Astrocyte (in vitro differentiated cells and primary cell): ENCODE measurements around the gene TRAK2. TPM values are rescaled to one million over a fixed set of nuclear protein-coding genes. Genes with fewer than 3 reads are reported as not detected.

Experiments
- DNase-seq: peaks from one replicate; pipeline ENCODE4 v3.0.0-alpha.2; 2010; ENCODE audit warnings: low read depth
- FAIRE-seq: peaks from 2 replicates; lab custom pipeline; 2011; peaks lifted over from hg19 to GRCh38; lab: Jason Lieb, UNC
- H2AFZ ChIP-seq: 2 replicates; pipeline ENCODE4 v1.6.0; 2012; ENCODE audit warnings: low read depth, low read length, inconsistent platforms
- H3K27ac ChIP-seq: 2 replicates; pipeline ENCODE4 v1.5.1; 2011; ENCODE audit warnings: low read depth, low read length, inconsistent platforms
- H3K27me3 ChIP-seq: 2 replicates; pipeline ENCODE4 v1.6.0; 2011; ENCODE audit warnings: low read length, inconsistent platforms; ENCODE audit not compliant: insufficient read depth
- H3K36me3 ChIP-seq: 2 replicates; pipeline ENCODE4 v1.5.1; 2011; ENCODE audit warnings: low read length, inconsistent platforms; ENCODE audit not compliant: insufficient read depth
- H3K4me1 ChIP-seq: 2 replicates; pipeline ENCODE4 v1.5.1; 2011; ENCODE audit warnings: low read length, inconsistent platforms; ENCODE audit not compliant: insufficient read depth
- H3K4me2 ChIP-seq: 2 replicates; pipeline ENCODE4 v1.6.0; 2012; ENCODE audit warnings: low read length, inconsistent platforms
- H3K4me3 ChIP-seq: 2 replicates; pipeline ENCODE4 v1.5.1; 2011; ENCODE audit warnings: low read depth, mild to moderate bottlenecking, low read length, inconsistent platforms; ENCODE audit not compliant: insufficient read depth
- H3K79me2 ChIP-seq: 2 replicates; pipeline ENCODE4 v1.6.0; 2012; ENCODE audit warnings: mild to moderate bottlenecking, low read length, inconsistent platforms; ENCODE audit not compliant: insufficient read depth
- H3K9ac ChIP-seq: 2 replicates; pipeline ENCODE4 v1.6.0; 2012; ENCODE audit warnings: mild to moderate bottlenecking, low read length, inconsistent platforms
- H3K9me3 ChIP-seq: 2 replicates; pipeline ENCODE4 v1.5.1; 2012; ENCODE audit warnings: low read depth, mild to moderate bottlenecking, low read length, inconsistent platforms; ENCODE audit not compliant: insufficient read depth
- H4K20me1 ChIP-seq: 2 replicates; pipeline ENCODE4 v1.6.0; 2012; ENCODE audit warnings: low read length, inconsistent platforms; ENCODE audit not compliant: insufficient read depth
- H3K27ac Mint-ChIP-seq: one replicate; pipeline ENCODE4 v1.8.0; 2021; ENCODE audit warnings: mild to moderate bottlenecking, mixed read lengths; ENCODE audit not compliant: unreplicated experiment
- H3K27me3 Mint-ChIP-seq: one replicate; pipeline ENCODE4 v1.8.0; 2021; ENCODE audit warnings: low read depth, mixed read lengths; ENCODE audit not compliant: unreplicated experiment
- H3K36me3 Mint-ChIP-seq: one replicate; pipeline ENCODE4 v1.8.0; 2021; ENCODE audit warnings: low read depth, mixed read lengths; ENCODE audit not compliant: unreplicated experiment
- H3K4me1 Mint-ChIP-seq: one replicate; pipeline ENCODE4 v1.8.0; 2021; ENCODE audit warnings: low read depth, mixed read lengths; ENCODE audit not compliant: unreplicated experiment
- H3K4me3 Mint-ChIP-seq: one replicate; pipeline ENCODE4 v1.8.0; 2021; ENCODE audit warnings: mild to moderate bottlenecking, moderate library complexity, mixed read lengths; ENCODE audit not compliant: unreplicated experiment
- H3K9me3 Mint-ChIP-seq: one replicate; pipeline ENCODE4 v1.8.0; 2021; ENCODE audit warnings: mild to moderate bottlenecking, mixed read lengths; ENCODE audit not compliant: unreplicated experiment
- EZH2 ChIP-seq: IDR thresholded peaks from 2 replicates; pipeline ENCODE4 v1.6.1; 2012; ENCODE audit warnings: mild to moderate bottlenecking, low read length, inconsistent platforms; ENCODE audit not compliant: insufficient read depth
- total RNA-seq: library from RNA; stranded (reverse); gene quantifications from 2 replicates; pipeline ENCODE4 v1.2.1, GENCODE V29; 2021
- TF ChIP-seq, protein P1 (sequence below): IDR thresholded peaks from 2 replicates; pipeline ENCODE4 v1.5.1; 2011; ENCODE audit warnings: low read depth, mild to moderate bottlenecking, inconsistent platforms, low read length, moderate library complexity; ENCODE audit not compliant: insufficient read depth

TRAK2 gene
- total RNA-seq, 1 donor from 2014 or later: 39.1 TPM

DNA sequence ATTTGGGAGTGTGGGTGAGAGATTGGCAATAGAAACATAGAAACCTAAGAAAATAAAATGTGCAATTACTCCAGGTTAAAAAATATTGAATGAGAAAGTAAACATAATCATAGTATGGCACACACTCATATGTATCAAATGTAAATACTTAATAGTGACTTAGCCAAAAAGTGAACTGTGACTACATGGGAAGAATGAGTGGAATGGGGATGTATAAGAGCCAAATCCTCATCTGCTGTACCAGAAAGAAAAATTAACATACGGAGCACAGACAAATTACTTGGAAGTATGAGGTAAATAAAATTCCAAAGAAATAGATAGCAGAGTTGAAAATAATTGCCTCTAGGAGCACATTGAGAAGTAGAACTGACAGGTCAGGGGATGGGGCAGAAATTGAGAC is 98.1 kb downstream of the TRAK2 start:
- Mint-ChIP-seq H3K9me3 (peaks cover 4% of the 10 kb centered on the region), H3K27me3 (no peaks in the 10 kb centered on the region), H3K4me1 (no peaks in the 10 kb centered on the region), H3K36me3 (peaks cover 47% of the 10 kb centered on the region), H3K27ac (no peak overlapping the region), H3K4me3 (no peak overlapping the region)
- Histone ChIP-seq H3K36me3 (no peaks in the 10 kb centered on the region), H3K27ac (no peak overlapping the region), H3K9me3 (no peaks in the 10 kb centered on the region), H3K4me2 (no peak overlapping the region), H3K79me2 (no peaks in the 10 kb centered on the region), H3K9ac (no peak overlapping the region), H3K4me3 (no peak overlapping the region), H2AFZ (no peak overlapping the region), H3K27me3 (no peaks in the 10 kb centered on the region), H4K20me1 (no peaks in the 10 kb centered on the region), H3K4me1 (no peaks in the 10 kb centered on the region)
- no peak for FAIRE-seq
- DNase-seq: peak; percentile 9
- TF ChIP-seq EZH2: no peak
- TF ChIP-seq, protein P1, sequence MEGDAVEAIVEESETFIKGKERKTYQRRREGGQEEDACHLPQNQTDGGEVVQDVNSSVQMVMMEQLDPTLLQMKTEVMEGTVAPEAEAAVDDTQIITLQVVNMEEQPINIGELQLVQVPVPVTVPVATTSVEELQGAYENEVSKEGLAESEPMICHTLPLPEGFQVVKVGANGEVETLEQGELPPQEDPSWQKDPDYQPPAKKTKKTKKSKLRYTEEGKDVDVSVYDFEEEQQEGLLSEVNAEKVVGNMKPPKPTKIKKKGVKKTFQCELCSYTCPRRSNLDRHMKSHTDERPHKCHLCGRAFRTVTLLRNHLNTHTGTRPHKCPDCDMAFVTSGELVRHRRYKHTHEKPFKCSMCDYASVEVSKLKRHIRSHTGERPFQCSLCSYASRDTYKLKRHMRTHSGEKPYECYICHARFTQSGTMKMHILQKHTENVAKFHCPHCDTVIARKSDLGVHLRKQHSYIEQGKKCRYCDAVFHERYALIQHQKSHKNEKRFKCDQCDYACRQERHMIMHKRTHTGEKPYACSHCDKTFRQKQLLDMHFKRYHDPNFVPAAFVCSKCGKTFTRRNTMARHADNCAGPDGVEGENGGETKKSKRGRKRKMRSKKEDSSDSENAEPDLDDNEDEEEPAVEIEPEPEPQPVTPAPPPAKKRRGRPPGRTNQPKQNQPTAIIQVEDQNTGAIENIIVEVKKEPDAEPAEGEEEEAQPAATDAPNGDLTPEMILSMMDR: no peak

GRCh38 chr2:201350879-201351278 is 100.4 kb downstream of the TRAK2 start:
- no peak for FAIRE-seq
- no peaks in the 10 kb centered on the region for H3K27me3 ChIP-seq

DNA sequence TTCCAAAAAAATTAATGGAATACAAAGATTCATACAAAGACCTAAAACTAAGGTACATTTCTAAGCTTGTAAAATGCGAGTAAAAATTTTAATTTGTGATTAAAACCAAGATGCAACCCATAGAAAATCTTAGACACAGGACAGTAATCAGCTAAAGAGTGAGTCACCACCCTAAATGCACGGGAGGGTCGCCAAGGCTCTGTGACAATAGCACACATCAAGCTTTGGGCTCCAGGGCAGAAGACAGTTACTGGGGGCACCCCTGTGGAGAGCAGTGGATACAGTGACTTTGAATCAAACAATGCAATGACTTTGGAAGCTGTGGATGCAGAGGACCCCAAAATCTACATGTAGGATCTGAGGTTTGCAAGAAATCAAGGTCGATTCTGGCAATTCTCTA is 101.7 kb downstream of the TRAK2 start:
- no peak for DNase-seq

More at GRCh38 chr2:201350879-201351278, 100.4 kb downstream of the TRAK2 start:
- Mint-ChIP-seq H3K9me3 (peaks cover 5% of the 10 kb centered on the region), H3K4me1 (no peaks in the 10 kb centered on the region), H3K27me3 (no peaks in the 10 kb centered on the region), H3K36me3 (peaks cover 53% of the 10 kb centered on the region), H3K27ac (no peak overlapping the region), H3K4me3 (no peak overlapping the region)
- Histone ChIP-seq H3K4me2 (no peak overlapping the region), H3K27ac (no peak overlapping the region), H3K4me1 (no peaks in the 10 kb centered on the region), H3K9ac (no peak overlapping the region), H2AFZ (no peak overlapping the region), H3K9me3 (no peaks in the 10 kb centered on the region), H3K79me2 (no peaks in the 10 kb centered on the region), H4K20me1 (no peaks in the 10 kb centered on the region), H3K4me3 (no peak overlapping the region), H3K36me3 (no peaks in the 10 kb centered on the region)
- no peak for DNase-seq
- TF ChIP-seq EZH2: no peak
- TF ChIP-seq, protein P1: no peak

More for the DNA sequence above, 101.7 kb downstream of the TRAK2 start:
- no peaks in the 10 kb centered on the region for H3K27me3 ChIP-seq
- no peaks in the 10 kb centered on the region for H4K20me1 ChIP-seq
- no peaks in the 10 kb centered on the region for H3K79me2 ChIP-seq
- Mint-ChIP-seq H3K36me3 (peaks cover 46% of the 10 kb centered on the region), H3K27ac (no peak overlapping the region), H3K27me3 (no peaks in the 10 kb centered on the region), H3K4me1 (no peaks in the 10 kb centered on the region), H3K4me3 (no peak overlapping the region), H3K9me3 (peaks cover 5% of the 10 kb centered on the region)
- H3K36me3 ChIP-seq: no peaks in the 10 kb centered on the region
- no peaks in the 10 kb centered on the region for H3K9me3 ChIP-seq
- TF ChIP-seq, protein P1: no peak
- TF ChIP-seq EZH2: no peak
- no peak overlapping the region for H3K4me2 ChIP-seq
- no peak overlapping the region for H2AFZ ChIP-seq
- no peak overlapping the region for H3K27ac ChIP-seq
- H3K4me1 ChIP-seq: no peaks in the 10 kb centered on the region
- no peak for FAIRE-seq
- no peak overlapping the region for H3K4me3 ChIP-seq
- no peak overlapping the region for H3K9ac ChIP-seq
